HG03175 (cell line): ENCODE measurements around the gene MST1R.
"Not testable (repeated sequence)": the region's sequence is repeated elsewhere in the genome, so short reads cannot be mapped to it uniquely, and the experiment has no call there.

ENCODE experiments used
- ATAC-seq: cut with Tn5 transposase; IDR thresholded peaks from one replicate; pipeline ENCODE4 v1.9.1; 2021; ENCODE audit warnings: mild to moderate bottlenecking, moderate library complexity; ENCODE audit not compliant: unreplicated experiment

Gene MST1R

GRCh38 chr3:49903451-49904424 is at the start of gene MST1R:
TSS of gene MST1R (minus strand) at chr3:49903873. CDS start at chr3:49903609, 264 bp downstream.
- peak; percentile 82 for ATAC-seq

- ATAC-seq, result no peak
Measured at GRCh38 chr3:49952924-49953323, 49.3 kb upstream of the MST1R start.

- ATAC-seq, result no peak
Measured at GRCh38 chr3:49942651-49943050, 39.0 kb upstream of the MST1R start.

GRCh38 chr3:49940667-49941249 is 37.1 kb upstream of the MST1R start:
- ATAC-seq, result no peak

- ATAC-seq, result peak; percentile 93
Measured at GRCh38 chr3:49939858-49940666, 36.4 kb upstream of the MST1R start, which contains the start of gene RBM6. TSS of gene RBM6 (plus strand) at chr3:49940150. CDS start at chr3:49962642, 22,492 bp downstream.

GRCh38 chr3:49937090-49937489 is 33.4 kb upstream of the MST1R start:
- no peak for ATAC-seq

- not testable (repeated sequence) for ATAC-seq
Measured at GRCh38 chr3:49932281-49932680, 28.6 kb upstream of the MST1R start.

- ATAC-seq, result no peak
Measured at GRCh38 chr3:49930922-49931321, 27.2 kb upstream of the MST1R start.

GRCh38 chr3:49930168-49930690 is 26.6 kb upstream of the MST1R start:
- no peak for ATAC-seq

GRCh38 chr3:49929291-49930167 is 25.9 kb upstream of the MST1R start, which contains the start of gene MON1A:
TSS of gene MON1A (minus strand) at chr3:49929811. CDS start at chr3:49913346, 16,465 bp downstream.
- peak; percentile 84 for ATAC-seq

GRCh38 chr3:49928481-49929017 is 24.9 kb upstream of the MST1R start:
- ATAC-seq, result no peak

- no peak for ATAC-seq
Measured at GRCh38 chr3:49927798-49928197, 24.1 kb upstream of the MST1R start.

GRCh38 chr3:49926117-49926728 is 22.6 kb upstream of the MST1R start:
- ATAC-seq, result no peak

- no peak for ATAC-seq
Measured at GRCh38 chr3:49925485-49925884, 21.8 kb upstream of the MST1R start.

- ATAC-seq, result no peak
Measured at GRCh38 chr3:49924683-49925082, 21.0 kb upstream of the MST1R start.

GRCh38 chr3:49917806-49918590 is 14.3 kb upstream of the MST1R start:
- ATAC-seq, result not testable (repeated sequence)

GRCh38 chr3:49916686-49917085 is 13.0 kb upstream of the MST1R start:
- ATAC-seq, result no peak

- ATAC-seq, result no peak
Measured at GRCh38 chr3:49914906-49915305, 11.2 kb upstream of the MST1R start.
